RKO (cell line): Measurements from ENCODE around the gene PHTF2.

Source experiments
- DNase-seq: peaks from one replicate; pipeline ENCODE4 v3.0.0-alpha.2; 2016; ENCODE audit warnings: low spot score

The PHTF2 gene

DNA sequence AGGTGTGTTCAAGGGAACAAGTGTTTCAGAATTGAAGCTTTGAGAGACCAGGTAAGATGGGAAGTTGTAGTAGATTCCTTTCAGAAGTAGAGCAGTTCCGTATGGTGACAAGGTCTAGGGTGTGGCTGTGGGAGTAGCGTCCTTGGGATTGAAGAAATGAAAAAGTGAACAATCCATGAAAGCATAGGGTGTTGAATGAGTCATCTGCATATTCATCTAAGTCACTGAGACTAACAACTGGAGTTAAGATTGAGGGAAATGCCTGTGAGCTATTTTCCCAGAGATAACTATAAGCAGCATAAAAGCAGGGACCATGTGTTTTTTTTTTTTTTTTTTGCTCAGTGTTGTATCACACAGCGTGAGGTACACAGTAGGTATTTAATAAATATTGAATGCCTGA, 134.8 kb downstream of the PHTF2 start:
- peak; percentile 62 for DNase-seq

DNA sequence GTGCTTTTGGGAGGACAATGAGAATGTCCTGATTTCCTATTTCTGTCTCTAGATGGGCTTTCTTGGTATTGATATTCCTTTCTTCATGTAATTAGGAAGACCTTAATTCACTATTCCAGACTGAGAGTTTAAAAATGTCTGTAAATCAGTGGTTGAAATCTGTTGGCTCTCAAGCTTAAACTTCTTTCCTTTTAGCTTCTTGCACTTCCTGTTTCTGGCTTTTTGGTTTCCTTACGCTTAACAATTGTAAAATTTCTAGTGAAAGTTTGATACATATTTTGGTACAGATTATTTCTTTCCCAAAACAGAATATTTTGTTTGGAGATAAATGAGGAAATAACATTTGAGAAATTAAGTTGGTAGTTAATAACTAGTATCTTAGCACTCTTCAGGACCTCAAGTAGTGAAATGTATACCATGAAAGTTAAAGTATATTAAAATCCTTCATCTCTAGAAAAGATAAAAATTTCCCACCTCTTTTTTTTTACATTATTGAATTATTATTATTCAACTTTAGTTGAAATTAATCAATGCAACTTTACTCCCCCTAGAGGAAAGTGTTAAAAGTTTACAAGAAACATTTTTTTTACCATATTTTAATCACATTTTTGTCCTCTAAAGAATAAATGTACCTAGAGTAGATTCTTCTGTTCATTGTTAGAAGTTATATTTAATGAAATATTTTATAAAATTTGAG, 137.2 kb downstream of the PHTF2 start:
- DNase-seq = peak; percentile 35

DNA sequence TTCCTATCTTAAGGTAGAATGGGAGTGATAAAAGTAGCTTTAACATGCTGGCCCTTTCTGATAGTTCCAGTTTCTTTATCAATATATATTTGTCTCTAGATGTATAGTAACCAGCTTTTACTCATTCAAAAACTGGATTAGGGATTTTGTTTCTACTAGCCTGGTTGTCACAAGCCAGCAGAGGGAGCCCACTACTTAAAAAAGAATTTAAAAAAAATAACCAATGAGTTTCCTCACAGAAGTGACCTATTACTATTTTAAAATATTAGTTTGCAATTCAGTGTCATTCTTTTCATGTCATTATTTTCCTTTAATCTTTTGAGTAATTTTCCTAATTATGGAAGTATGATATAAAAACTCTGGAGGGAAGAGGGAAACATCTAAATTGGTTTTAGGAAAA, 142.1 kb downstream of the PHTF2 start:
- DNase-seq = peak; percentile 59

DNA sequence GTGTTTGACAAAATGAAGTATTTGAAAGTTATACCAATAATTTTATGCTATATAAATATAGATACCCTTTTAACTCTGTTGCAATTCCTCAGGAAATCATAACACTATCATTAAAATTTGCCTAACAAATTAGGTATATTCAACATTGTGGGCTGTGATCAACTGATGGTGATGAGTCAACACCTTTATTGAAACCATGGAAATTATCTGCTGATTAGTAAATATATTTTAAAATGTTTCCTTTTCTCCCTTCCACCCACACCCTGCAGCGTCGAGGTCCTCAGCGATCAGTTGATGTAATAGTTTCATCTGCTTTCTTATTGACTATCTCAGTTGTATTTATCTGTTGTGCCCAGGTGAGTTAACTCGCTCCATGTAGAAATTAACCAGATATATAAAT, 143.9 kb downstream of the PHTF2 start:
- no peak for DNase-seq

GRCh38 chr7:77944183-77945182, 145.9 kb downstream of the PHTF2 start:
- DNase-seq = no peak

- DNase-seq = no peak
Measured at GRCh38 chr7:77950548-77950947, 152.0 kb downstream of the PHTF2 start.

DNA sequence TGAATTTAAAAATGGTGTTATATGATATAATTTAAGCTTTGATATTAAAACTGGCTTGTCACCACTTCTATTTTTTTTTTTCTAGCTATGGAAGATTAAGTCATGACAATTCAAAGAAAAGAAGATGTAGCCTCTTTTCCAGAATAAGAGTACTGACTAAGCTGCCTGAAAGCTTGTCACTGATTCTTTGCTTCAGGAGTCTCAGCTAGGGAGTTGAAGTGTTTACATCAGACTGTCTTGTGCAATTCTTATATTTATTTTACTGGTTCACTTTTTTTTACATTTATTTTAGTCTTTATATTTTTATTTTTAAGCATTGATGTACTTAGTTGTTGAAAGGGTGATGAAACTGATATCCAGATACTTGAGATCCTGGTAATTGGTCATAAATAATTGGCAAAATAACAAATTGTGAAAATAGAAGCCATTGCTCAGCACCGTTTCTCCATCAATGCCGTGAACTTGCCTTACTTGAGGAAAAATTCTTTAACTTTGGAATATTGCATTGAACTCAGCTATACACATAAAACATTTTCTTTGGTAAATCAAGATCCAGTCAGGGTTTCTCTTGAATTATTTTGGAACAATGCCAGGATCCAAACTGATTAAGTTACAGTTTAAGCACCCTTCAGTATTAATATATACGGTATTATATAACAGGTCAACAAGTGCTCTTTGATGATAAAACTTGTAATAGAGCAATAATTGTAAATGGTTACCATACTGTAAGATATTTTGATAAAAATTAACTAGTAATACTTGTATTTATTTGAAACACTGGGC, 156.4 kb downstream of the PHTF2 start:
- no peak for DNase-seq

- DNase-seq = no peak
Measured at GRCh38 chr7:77958436-77958835, 159.9 kb downstream of the PHTF2 start.

DNA sequence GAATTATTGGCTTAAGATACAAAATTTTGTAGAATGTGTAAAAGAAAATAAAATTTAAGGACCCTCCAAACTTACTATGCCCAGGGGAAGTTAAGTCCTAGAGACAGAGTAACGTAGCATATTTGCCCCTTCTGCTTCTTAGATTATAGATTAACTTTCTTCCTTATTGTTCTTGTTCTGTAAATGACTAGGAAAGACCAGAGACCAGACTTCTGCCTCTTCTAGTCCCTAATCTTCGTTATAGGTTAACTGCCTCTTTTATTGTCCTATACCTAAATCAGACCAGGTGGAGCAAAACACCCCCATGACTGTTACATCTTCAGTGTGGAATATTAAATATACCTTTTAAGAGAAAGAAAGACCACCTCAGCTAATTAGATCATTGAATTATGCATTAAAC, 160.5 kb downstream of the PHTF2 start:
- no peak for DNase-seq

GRCh38 chr7:77960336-77960735, 161.8 kb downstream of the PHTF2 start:
- DNase-seq = no peak

- no peak for DNase-seq
Measured at GRCh38 chr7:77967429-77967828, 168.9 kb downstream of the PHTF2 start.

- no peak for DNase-seq
Measured at GRCh38 chr7:77971726-77972125, 173.2 kb downstream of the PHTF2 start.

DNA sequence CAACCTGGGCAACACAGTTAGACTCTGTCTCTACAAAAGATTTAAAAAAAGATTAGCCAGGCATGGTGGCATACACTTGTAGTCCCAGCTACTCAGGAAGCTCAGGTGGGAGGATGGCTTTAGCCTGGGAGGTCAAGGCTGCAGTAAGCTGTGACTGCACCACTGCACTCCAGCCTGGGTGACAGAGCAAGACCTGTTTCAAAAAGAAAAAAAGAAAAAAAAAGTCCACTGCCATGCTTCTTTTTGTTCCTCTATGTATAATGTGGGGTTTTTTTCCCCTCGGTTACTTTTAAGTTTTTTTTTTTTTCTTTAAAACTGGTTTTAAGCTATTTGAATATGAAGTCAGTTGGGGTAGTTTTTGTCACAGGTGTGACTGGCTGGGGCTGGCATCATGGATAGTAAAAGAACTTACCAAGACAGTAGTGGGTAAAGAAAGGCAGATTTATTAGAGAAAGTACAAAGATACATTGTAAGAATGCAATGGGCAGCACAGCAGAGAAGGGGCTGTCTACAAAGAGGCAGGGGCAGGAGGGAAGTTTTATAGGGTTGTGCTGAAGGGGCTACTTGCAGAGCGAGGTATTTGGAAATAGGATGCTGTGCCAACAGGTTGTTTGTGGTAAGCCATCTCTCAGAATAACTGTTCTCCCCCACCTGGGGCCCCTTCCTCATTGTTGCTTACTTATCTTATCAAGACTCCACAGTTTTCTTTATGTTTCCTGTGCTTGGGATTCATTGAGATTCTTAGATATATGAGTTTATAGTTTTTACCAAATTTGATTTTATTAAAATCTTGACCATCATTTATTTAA, 177.3 kb downstream of the PHTF2 start:
- DNase-seq = no peak

GRCh38 chr7:77979219-77979618, 180.6 kb downstream of the PHTF2 start:
- DNase-seq = no peak

- DNase-seq = no peak
Measured at GRCh38 chr7:77980087-77980713, 181.6 kb downstream of the PHTF2 start.

DNA sequence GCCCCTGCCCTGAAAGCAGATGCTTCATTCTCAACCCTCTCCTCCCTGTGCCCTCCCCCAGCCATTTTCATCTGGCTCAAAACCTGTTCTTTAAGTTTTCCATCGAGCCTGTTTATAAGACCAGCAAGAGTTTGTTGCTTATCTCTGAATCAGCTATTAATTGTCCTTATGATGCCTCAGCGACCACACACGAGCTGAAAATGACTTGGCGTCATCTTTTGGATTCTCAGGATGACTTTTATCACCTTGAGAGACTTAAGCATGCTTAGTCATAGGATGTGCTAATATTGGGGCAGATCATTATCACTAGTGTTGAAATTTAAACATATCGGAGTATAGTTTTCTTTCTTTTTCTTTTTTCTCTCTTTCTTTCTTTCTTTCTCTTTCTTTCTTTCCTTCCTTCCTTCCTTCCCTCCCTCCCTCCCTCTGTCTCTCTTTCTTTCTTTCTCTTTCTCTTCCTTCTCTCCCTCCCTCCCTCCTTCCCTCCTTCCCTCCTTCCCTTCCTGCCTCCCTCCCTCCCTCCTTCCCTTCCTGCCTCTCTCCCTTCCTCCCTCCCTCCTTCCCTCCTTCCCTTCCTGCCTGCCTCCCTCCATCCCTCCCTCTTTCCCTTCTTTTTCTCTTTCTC, 184.5 kb downstream of the PHTF2 start:
- peak; percentile 60 for DNase-seq

GRCh38 chr7:77983973-77984372, 185.4 kb downstream of the PHTF2 start:
- DNase-seq = no peak

GRCh38 chr7:77985232-77985973, 186.8 kb downstream of the PHTF2 start:
- DNase-seq = no peak

DNA sequence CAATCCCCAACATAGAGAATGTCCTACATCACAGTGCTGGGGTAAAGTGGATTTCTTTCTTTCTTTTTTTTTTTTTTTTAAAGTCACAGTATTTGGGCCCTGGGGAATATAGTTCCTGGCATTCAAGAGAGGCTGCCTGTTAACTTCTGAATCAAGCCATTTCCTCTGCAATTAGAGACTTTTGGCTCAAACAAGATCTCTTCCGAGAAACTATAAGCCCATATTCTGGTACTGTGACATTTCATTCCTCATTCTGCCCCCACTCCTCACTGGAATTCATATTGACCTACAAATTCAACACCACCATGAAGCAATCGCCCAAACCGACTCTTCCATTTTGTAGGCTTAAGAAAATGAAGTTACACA, 187.4 kb downstream of the PHTF2 start:
- no peak for DNase-seq

GRCh38 chr7:77989981-77990566, 191.5 kb downstream of the PHTF2 start:
- no peak for DNase-seq
